HL-60/S4 treated with retinoic acid at 250 ng/mL for 4 days and 3 days (cell line): ENCODE measurements around the gene NUP88.

Source experiments
- in situ Hi-C: fragments of 300-500 bp; cut with MboI; formaldehyde crosslinking; loops from 2 replicates; pipeline ENCODE4 v1.7.0; 2022; ENCODE audit warnings: low sequenced_read_pairs

NUP88 gene

DNA sequence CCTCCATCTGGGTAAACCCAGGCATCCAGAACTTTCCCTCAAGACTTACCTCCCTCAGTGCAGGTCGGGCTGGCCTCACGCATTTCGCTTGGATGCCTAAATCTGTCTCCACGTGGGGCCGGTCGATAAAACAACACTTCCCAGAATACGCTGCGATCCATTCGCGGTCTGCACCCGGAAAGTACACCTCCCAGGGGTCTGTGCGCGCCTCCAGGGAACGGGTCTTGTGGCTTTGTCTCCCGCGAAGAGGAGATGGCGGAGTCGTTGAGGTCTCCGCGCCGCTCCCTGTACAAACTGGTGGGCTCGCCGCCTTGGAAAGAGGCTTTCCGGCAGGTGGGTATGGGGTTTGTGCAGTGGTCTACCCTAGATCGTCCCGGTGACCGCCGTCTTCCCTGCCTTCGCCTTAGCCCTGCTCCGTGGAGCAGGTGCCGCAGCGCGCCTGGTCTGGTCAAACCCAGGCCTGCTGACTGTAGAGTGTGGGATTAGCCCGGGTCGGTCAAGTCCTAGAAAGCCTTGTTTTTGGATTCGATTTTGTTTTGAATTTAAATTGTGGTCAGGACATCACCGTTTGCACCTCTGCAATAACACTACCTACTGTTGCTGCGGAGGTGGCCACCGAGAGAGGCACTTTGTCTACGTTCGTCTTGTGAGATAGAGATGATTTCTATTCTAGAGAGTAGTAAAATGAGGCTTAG, 644 bp upstream of the NUP88 start, which contains the start of gene RPAIN:
TSS of gene RPAIN (plus strand) at position 224 of the 695 bp plus-strand sequence. CDS start at position 253, 29 bp downstream.
- in situ Hi-C loops, result no loop called here

DNA sequence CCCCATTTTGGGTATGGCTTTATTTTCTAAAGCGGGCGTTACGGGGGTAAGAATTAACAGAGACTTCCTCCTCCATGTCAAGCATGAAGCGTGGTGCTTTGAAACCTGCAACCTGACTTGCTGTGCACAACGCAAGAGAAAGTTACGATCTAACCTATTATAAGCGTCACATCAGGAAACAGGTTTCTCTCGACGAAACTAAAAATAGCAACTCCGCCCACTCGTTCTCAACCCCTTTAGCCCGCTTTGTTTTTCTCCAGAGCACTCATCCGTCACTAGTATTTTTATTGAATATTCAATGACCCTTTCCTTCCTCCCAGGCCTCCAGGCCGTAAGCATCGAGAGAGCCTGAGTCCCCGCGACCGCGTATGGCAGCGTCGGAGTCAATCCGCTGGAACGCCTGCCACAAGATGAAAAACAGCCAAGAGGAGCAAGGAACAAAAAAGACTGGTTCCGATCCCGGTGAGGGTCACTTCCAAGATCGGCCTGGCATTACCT, 555 bp downstream of the NUP88 start:
- in situ Hi-C loops, result no loop called here

DNA sequence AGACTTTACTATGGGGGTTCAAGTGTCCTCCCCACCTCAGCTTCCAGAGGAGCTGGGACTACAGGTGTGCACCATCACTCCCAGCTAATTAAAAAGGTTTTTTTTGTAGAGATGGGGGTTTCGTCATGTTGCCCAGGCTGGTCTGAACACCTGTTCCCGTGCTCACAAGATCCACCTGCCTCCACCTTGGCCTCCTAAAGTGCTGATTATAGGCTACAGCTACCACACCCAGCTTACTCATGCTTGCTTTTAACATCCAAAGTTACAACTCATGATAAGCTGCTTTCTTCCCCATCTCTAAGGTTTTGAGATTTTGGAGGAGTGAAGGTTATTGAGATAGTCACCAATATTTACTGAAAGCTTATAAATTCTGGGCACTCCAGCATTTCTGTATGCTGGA, 2.6 kb downstream of the NUP88 start:
- in situ Hi-C loops, result no loop called here

DNA sequence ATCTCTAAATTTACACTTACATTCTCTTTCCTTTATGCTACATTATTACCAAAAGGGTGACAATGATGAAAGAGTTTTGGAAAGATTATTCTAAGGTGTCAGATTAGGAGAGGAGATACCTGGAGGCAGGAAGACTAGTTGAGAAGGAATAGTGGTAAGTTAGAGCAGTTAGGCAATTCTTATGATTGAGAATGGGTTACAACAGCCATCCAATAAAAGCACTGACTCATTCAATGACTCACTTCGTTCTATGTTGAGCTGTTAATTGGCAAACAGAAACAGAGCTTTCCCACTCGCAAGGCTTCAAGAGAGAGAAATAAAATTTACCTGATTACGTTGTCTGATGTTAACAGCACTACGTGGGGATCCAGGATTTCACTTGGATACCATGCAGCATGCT, 5.8 kb downstream of the NUP88 start:
- in situ Hi-C loops, result no loop called here

DNA sequence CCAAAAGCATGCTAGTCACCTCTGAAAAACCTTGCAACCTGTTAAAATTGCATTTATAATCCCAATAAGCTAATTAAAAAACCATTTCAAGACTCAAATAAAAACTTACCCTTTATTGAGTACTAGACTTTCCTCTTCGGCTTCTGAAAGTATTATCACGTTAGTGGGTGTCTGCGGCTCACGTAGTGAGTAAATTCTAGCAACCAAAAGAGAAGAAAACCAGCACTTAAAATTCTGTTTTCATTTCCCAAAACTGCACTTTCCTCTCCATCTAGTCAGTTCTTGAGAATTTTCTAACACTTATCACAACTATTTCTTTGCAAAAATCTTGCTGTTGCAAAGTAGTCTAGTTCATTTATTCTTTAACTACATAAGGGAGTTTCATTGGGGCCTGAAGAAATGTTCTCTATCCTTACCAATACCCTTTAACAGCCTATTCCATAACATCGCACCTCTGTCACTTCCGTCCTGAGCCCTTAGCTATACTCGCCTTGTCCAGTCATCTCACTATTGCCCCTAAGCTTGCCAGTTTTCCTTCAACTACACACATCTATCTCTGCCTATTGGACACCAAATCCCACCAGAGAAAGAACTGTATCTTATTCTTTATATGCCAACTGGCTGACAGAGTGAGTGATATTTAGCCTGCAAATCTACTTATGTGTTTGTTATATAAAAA, 8.7 kb downstream of the NUP88 start:
- in situ Hi-C loops, result no loop called here

DNA sequence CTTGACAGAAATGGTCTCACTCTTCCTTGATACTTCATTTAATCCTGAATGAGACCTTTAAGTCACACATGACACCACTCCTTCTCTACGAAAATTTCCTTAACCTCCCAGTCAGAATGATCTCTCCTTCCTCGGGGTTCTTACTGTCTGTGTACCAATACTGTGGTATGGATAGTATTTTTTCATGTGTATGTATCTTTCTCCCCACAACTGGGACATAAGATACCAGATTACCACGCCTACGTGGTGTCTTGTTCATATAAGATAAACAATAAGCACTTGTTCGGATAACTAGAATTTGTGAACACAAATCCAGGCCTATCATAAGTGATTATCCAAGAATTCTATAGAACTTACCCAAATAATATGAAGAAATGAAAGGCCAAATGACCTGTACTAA, 11.3 kb downstream of the NUP88 start:
- in situ Hi-C loops, result no loop called here

DNA sequence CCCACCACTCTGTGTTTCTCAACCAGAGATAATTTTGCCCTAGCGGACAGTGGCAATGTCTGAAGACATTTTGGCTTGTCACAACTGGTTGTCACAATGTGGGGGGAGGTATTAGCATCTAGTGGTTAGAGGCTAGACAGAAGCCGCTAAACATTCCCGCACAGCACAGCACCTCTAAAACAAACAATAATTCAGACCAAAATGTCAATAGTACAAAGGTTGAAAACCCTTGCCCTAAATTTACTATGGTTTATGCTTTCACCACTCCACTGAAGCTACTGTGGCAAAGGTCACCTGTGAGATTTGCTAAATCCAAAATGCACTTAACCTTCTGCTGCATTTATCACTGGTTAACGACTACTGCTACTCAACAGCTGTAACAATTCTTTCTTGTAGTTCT, 14.1 kb downstream of the NUP88 start:
- in situ Hi-C loops, result no loop called here

DNA sequence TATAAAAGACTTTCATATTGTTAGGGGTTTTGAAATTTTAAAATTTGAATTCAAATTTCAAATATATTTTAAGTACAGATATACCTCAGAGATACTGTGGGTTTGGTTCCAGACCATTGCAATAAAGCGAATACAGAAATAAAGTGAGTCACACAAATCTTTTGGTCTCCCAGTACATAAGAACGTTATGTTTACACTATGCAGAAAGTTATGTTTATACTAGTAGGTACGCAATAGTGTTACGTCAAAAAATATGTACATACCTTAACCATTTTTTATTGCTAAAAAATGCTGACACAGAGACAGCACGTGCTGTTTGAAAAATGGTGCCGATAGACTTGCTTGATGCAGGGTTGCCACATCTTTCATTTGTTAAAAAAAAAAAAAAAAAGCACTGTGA, 19.7 kb downstream of the NUP88 start:
- in situ Hi-C loops, result no loop called here

DNA sequence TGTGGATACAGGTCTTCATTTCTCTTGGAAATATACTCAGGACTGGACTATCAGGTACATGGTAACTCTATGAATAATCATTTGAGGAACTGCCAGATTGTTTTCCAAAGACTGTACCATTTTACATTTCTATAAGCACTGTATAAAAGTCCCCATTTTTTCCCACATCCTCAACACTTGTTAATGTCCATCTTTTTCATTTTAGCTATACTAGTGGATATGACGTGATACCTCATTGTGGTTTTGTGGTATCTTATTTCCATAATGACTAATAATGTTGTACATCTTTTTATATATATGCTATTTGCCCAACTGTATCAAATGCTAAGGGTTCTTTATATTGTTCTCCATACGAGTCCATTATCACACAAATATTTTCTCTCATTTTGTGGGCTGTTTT, 22.9 kb downstream of the NUP88 start:
- in situ Hi-C loops, result no loop called here

DNA sequence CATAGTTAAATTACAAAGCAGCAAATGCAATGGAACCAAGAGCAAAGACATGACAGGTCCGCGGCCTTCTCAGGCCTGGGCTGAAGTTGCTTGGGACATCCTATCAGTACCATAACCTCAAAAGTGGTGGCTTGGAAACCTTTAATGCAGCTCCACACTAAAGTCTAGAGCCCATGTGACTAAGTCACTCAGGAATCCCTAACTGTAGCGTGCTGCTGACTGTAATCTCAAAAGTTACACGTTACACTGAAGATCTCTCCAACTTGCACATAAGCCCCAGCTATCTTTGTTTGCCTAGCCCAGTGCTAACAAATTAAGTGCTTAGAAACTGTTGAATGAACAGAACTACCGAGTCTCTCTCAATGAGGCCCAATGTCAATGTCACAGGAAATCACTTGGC, 27.8 kb downstream of the NUP88 start:
- in situ Hi-C loops, result no loop called here

DNA sequence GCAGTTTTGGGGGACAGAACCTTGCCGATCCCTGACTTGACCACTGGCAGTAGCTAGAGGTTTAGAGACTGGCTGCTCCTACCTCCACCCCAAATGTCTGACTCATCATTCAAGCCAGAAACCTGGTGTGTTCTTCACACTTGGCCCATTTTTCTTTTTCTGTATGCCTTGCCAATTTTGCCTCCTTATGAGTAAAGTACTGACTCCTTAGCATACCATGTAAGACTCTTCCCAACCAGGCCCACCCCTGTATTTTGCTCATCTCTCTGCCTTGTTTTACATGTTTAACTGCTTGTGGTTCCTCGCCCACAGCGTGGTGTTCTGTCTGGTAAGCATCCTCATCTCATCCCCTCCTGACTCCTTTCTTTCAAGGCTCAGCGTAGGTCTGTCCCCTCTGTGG, 37.9 kb downstream of the NUP88 start:
- in situ Hi-C loops, result no loop called here

DNA sequence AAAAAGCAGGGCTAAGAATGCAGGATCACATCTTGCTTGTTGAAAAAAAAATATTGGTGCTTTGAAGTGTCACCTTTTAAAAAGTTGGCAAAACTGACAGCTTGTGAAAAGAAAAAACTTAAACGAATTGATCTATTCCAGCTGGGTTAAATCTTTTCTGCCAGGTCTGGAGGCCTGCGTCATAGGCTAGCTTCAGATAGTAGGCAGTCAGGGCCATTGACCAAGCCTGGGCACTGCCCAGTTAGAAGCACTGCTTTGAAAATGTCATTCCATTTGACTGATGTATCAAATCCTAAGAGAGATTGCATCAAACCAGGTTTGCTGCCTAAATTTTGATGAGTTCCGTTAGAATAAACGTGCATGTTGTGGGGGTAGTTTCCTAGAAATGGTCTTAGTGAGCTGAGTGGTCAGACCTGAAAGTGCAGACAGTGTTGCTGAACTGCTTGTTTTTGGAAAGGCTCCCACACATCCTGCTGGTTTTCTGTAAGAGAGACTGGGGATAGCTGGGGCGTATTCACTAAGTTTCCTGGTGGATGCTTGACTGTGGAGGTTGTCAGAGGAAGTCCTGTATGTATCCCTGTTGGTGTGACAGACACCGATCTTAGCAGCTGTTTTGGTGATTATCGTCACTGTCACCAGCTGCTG, 38.8 kb downstream of the NUP88 start:
- in situ Hi-C loops, result no loop called here

DNA sequence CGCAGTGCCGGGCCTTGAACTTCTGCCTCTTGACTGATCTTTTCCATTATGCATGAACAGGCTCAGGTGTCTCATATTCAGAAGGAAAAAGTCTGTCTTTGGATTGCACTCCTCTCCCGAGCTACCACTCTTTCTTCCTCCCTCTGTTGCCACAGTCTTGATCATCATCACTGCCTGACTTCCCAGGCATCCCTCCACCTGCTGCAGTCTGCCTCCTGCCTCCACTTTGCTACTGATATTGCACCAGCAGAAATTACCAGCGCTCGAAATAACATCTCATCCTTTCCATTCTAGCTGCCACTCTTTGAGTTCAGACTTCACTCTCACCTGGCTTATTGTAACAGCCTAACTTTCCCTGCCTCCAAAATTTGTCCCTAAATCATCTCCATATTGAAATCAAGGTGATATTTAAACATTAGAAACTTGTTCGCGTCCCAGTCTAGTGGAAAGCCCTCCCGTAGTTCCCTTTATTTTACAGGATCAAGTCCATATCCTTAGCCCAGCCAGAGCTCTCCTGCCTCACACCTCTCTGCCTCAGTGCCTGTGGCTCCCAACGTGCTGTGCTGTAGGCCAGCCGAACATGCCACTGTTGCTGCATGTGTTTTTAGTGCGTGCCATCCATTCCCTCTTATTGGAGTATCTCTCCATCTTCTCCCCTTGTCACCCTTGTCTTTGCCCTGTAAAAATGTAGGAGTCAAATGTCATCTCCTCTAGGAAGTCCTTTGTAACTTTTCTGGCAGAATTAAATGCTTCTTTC, 39.9 kb downstream of the NUP88 start:
- in situ Hi-C loops, result no loop called here

DNA sequence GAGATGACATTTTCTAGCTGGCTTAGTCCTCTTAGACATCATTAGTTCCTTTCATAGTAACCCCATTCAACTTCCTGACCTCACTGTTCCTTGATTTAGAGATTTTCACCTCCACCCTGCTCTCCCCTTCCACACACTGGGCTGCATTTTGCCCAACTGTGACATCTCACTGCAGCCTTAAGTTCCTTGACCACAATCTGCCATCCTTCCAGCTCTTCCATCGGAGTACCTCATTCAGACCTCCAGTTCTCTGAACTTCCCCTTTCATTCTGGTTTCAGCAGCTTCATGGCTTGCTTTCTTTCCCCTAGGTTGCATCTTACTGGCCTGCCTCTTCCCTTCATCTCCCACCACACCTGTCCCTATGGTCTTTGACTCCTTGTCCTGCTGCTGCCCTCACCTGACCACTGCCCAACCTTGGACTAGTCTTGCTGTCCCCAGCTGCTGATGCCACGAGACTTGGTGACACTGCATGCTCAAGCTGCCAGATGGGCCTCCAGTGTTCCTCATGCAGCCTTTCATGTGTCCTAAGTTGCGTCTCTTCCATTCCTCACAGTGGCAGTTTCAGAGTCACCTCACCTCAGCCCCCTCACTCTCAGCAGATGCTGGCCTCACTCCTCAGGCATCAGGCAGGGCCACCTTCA, 40.8 kb downstream of the NUP88 start:
- in situ Hi-C loops, result no loop called here

DNA sequence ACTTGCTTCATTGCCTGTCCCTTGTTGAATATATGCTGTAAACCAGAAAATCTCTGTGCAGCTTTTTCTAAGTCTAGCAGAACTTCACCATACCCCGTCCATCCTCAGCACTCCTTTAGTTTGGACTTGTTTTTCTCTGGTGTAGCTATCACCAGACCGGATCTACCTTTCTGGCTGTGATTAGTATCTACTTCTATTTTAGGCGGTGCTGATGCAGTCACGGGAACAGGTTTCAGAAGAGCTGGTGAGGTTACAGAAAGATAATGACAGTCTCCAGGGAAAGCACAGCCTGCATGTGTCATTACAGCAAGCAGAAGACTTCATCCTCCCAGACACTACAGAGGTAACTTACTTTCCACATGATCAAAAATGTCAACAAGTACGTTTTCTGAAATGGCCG, 46.4 kb downstream of the NUP88 start:
- in situ Hi-C loops, result no loop called here

DNA sequence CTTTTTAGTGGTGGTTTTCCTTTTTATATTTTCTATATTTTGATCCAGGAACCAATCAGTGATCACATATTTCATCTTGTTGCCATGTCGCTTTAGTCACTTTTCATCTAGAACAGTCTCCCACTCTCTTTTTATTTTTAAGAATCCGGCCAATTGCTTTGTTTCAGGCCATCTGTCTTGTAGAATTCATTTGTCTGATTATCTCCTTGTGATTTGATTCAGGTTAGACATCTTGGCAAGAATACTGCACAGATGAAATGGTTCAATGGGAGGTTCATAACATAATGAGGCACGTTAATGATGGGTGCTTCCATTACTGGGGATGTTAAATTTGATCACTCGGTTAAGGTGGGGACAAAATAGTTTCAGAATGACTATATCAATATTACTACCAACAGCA, 49.1 kb downstream of the NUP88 start:
- in situ Hi-C loops, result no loop called here

DNA sequence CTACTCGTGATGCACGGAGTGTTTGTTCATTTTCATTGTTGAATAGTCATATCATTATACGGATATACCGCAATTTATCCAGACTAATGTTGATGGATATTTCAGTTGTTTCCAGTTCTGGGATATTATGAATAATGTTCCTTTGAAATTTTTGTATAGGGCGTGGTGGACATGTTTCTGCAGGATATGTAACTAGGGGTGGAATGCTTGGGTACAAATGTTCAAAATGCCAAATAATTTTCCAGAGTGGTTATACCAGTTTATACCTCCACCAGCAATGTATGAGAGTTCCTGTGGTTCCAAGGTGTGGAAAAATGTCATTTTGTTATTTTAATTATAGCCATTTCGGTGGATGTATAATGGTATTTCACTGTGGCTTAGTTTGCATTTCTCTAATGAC, 53.6 kb downstream of the NUP88 start:
- in situ Hi-C loops, result no loop called here

DNA sequence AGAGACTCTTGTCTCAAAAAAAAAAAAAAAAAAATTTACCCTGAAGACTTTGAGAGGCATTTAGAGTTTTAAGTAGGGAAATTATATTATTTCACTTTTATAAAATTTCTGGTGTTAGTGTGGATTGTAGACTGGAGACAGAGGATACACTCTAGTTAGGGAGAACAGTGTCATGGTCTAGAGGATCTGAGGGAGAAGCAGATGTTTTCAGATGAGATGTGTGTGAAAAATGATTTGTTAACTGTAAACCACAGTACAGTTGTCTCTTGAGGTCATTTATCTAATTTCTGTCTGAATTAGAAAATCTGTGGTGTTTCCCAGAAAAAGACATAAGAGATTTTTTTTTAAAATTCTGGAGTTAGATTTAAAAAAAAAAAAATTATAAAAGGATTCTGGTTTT, 54.8 kb downstream of the NUP88 start:
- in situ Hi-C loops, result no loop called here

DNA sequence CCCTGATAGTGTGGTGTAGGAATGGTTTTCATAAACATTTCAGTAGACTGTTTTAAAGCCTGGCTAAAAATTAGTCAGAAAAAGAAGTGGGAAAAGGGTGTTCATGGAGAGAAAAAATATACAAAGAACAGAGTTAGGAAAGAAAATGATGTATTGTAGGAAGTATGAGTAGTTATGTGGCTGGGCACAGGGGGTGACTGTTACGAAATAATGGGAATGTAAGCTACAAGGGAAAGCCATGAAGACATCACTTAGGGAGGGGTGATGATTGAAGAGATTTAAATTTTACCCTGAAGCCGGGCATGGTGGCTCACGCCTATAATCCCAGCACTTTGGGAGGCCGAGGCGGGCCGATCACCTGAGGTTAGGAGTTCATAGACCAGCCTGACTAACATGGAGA, 55.3 kb downstream of the NUP88 start:
- in situ Hi-C loops, result no loop called here

DNA sequence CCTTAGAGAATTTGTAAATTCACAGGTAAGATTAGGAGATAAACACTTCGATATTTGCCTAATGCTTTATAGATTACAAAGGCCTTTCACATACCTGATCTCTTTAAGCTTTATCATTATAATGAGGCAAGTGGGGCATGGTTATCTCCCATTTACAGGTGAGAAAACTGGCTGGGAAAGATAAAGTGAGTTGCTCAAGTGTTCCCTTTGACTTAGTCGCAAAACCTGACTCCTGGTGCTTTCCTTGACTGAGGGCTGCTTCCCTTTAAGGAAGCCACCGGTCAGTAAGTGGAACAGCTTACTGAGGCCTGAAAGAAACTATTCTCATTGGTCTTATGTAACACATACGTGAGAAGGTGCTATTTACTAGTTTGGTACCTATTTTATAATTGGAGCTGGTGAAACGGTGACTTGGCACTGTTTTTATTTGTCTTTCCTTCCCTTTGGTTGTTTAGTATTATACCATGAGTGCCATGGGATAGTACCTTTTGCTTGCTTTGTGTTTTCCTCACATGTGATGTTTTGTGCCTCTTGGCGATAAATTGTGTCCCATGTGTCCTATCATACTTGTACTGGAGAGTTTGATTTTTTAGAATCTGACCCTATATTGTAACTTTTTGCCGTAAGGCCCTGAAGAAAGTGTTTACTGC, 57.2 kb downstream of the NUP88 start:
- in situ Hi-C loops, result no loop called here
